ENCODE measurements around the gene ELFN2.

ELFN2 gene

GRCh38 chr22:37425800-37426705 lies 1.2 kb downstream of the ELFN2 start:
- no peak for DNase-seq

- no peak for DNase-seq
Observed at GRCh38 chr22:37425369-37425768, 1.9 kb downstream of the ELFN2 start.

- DNase-seq: no peak
Observed at GRCh38 chr22:37423283-37423682, 4.0 kb downstream of the ELFN2 start.

GRCh38 chr22:37421468-37421877 lies 5.8 kb downstream of the ELFN2 start:
- no peak for DNase-seq

GRCh38 chr22:37420686-37421467 lies 6.4 kb downstream of the ELFN2 start:
- no peak for DNase-seq

- DNase-seq: no peak
Observed at GRCh38 chr22:37419969-37420685, 7.2 kb downstream of the ELFN2 start.

GRCh38 chr22:37419370-37419968 lies 7.8 kb downstream of the ELFN2 start:
- DNase-seq: no peak

GRCh38 chr22:37418627-37419369 lies 8.5 kb downstream of the ELFN2 start:
- no peak for DNase-seq

- no peak for DNase-seq
Observed at GRCh38 chr22:37417677-37418348, 9.5 kb downstream of the ELFN2 start.

- DNase-seq: no peak
Observed at GRCh38 chr22:37417264-37417663, 10.0 kb downstream of the ELFN2 start.

GRCh38 chr22:37416827-37417226 lies 10.5 kb downstream of the ELFN2 start:
- no peak for DNase-seq

- no peak for DNase-seq
Observed at GRCh38 chr22:37416389-37416788, 10.9 kb downstream of the ELFN2 start.

GRCh38 chr22:37415210-37415609 lies 12.1 kb downstream of the ELFN2 start:
- DNase-seq: no peak

GRCh38 chr22:37414288-37414687 lies 13.0 kb downstream of the ELFN2 start:
- DNase-seq: no peak

GRCh38 chr22:37413546-37413945 lies 13.7 kb downstream of the ELFN2 start:
- no peak for DNase-seq

- DNase-seq: no peak
Observed at GRCh38 chr22:37412495-37413250, 14.6 kb downstream of the ELFN2 start.

GRCh38 chr22:37411655-37412054 lies 15.6 kb downstream of the ELFN2 start:
- no peak for DNase-seq

GRCh38 chr22:37410174-37411055 lies 16.9 kb downstream of the ELFN2 start:
- DNase-seq: no peak

- DNase-seq: no peak
Observed at GRCh38 chr22:37409459-37410050, 17.7 kb downstream of the ELFN2 start.
